GM23338 (cell line): Measurements from ENCODE around the gene RNLS. TPM values are rescaled to one million over a fixed set of nuclear protein-coding genes. Genes with fewer than 3 reads are reported as not detected.

Experiments used
- ATAC-seq: fragments of 200-7000 bp; cut with Tn5 transposase; 3 replicates; pipeline ENCODE4 v1.9.1; 2020
- DNase-seq: peaks from one replicate; pipeline ENCODE4 v3.0.0-alpha.2; 2015; ENCODE audit warnings: low spot score
- H2AFZ ChIP-seq: fragments of 200-600 bp; sonication (generic); 2 replicates; pipeline ENCODE4 v1.8.0; 2016; ENCODE audit warnings: antibody characterized with exemption, mild to moderate bottlenecking, moderate library complexity
- H3F3A ChIP-seq: fragments of 200-600 bp; sonication (generic); replicated peaks from 2 replicates; pipeline ENCODE4 v1.8.0; 2017; ENCODE audit warnings: antibody characterized with exemption, mixed run types, low read depth
- H3K27ac ChIP-seq: fragments of 200-600 bp; sonication (generic); 2 replicates; pipeline ENCODE4 v1.6.1; 2016; ENCODE audit warnings: low read depth
- H3K27me3 ChIP-seq: fragments of 200-600 bp; sonication (generic); 2 replicates; pipeline ENCODE4 v1.8.0; 2016; ENCODE audit warnings: mild to moderate bottlenecking, mixed run types, moderate library complexity; ENCODE audit not compliant: insufficient read depth
- H3K36me3 ChIP-seq: fragments of 200-600 bp; sonication (generic); 2 replicates; pipeline ENCODE4 v1.8.0; 2016; ENCODE audit warnings: mild to moderate bottlenecking; ENCODE audit not compliant: insufficient read depth
- H3K4me1 ChIP-seq: fragments of 200-600 bp; sonication (generic); 2 replicates; pipeline ENCODE4 v1.8.0; 2016; ENCODE audit warnings: mild to moderate bottlenecking, moderate library complexity; ENCODE audit not compliant: insufficient read depth
- H3K4me2 ChIP-seq: fragments of 200-600 bp; sonication (generic); 2 replicates; pipeline ENCODE4 v1.7.1; 2017; ENCODE audit warnings: mixed run types
- H3K4me3 ChIP-seq: fragments of 200-600 bp; sonication (generic); 2 replicates; pipeline ENCODE4 v1.6.1; 2016; ENCODE audit warnings: mixed run types
- H3K79me2 ChIP-seq: fragments of 200-600 bp; sonication (generic); replicated peaks from 2 replicates; pipeline ENCODE4 v1.8.0; 2017; ENCODE audit warnings: mild to moderate bottlenecking; ENCODE audit not compliant: insufficient read depth
- H3K9me2 ChIP-seq: fragments of 200-600 bp; sonication (generic); 2 replicates; pipeline ENCODE4 v1.8.0; 2017; ENCODE audit not compliant: insufficient read depth
- H4K20me1 ChIP-seq: fragments of 200-600 bp; sonication (generic); replicated peaks from 2 replicates; pipeline ENCODE4 v1.8.0; 2017; ENCODE audit warnings: mild to moderate bottlenecking; ENCODE audit not compliant: insufficient read depth
- H3K27ac Mint-ChIP-seq: 2 replicates; pipeline ENCODE4 v1.8.0; 2020; ENCODE audit warnings: inconsistent platforms, mild to moderate bottlenecking, moderate library complexity, mixed read lengths
- H3K27me3 Mint-ChIP-seq: 3 replicates; pipeline ENCODE4 v1.8.0; 2022; ENCODE audit warnings: low read depth, mild to moderate bottlenecking, moderate library complexity, mixed read lengths, inconsistent platforms; ENCODE audit not compliant: insufficient read depth, poor library complexity
- H3K36me3 Mint-ChIP-seq: 3 replicates; pipeline ENCODE4 v1.8.0; 2021; ENCODE audit warnings: low read depth, mild to moderate bottlenecking, inconsistent platforms, moderate library complexity, mixed read lengths
- H3K4me1 Mint-ChIP-seq: 3 replicates; pipeline ENCODE4 v1.8.0; 2020; ENCODE audit warnings: mild to moderate bottlenecking, inconsistent platforms, mixed read lengths
- H3K4me3 Mint-ChIP-seq: 3 replicates; pipeline ENCODE4 v1.8.0; 2021; ENCODE audit warnings: moderate library complexity, mild to moderate bottlenecking, inconsistent platforms, mixed read lengths
- H3K9me3 Mint-ChIP-seq: 3 replicates; pipeline ENCODE4 v1.8.0; 2020; ENCODE audit warnings: moderate library complexity, mild to moderate bottlenecking, inconsistent platforms, mixed read lengths
- CREB1 ChIP-seq: fragments of 250-450 bp; sonication (Bioruptor Pico); IDR thresholded peaks from 2 replicates; pipeline ENCODE4 v1.5.0; 2020; ENCODE audit warnings: low read depth, mild to moderate bottlenecking, moderate library complexity
- CTCF ChIP-seq, 2 experiments: fragments of 200-600 bp in 1 of 2; sonication (generic) in 1 of 2; conservative IDR thresholded peaks; 2 replicates each; pipeline versions ENCODE4 v1.5.1 to v1.6.1; 2016 to 2017; ENCODE audit warnings: antibody characterized with exemption in 2 of 2, low read depth in 2 of 2, mild to moderate bottlenecking in 2 of 2, moderate library complexity in 1 of 2
- EZH2phosphoT487 ChIP-seq: fragments of 200-600 bp; sonication (generic); IDR thresholded peaks from one replicate; pipeline ENCODE4 v1.8.1; 2018; ENCODE audit warnings: antibody characterized with exemption; ENCODE audit not compliant: unreplicated experiment
- NANOG ChIP-seq: IDR thresholded peaks from 2 replicates; pipeline ENCODE4 v1.6.1; 2016; ENCODE audit warnings: antibody characterized with exemption, borderline replicate concordance
- POLR2AphosphoS5 ChIP-seq: IDR thresholded peaks from 2 replicates; pipeline ENCODE4 v1.6.1; 2016; ENCODE audit warnings: antibody characterized with exemption, low read depth
- REST ChIP-seq: IDR thresholded peaks from one replicate; pipeline ENCODE4 v1.6.1; 2018; ENCODE audit warnings: antibody characterized with exemption; ENCODE audit not compliant: unreplicated experiment
- STAT1 ChIP-seq: IDR thresholded peaks from one replicate; pipeline ENCODE4 v1.6.1; 2016; ENCODE audit warnings: antibody characterized with exemption; ENCODE audit not compliant: unreplicated experiment
- ZNF331 ChIP-seq: fragments of 250-450 bp; sonication (Bioruptor Pico); IDR thresholded peaks from 2 replicates; pipeline ENCODE4 v1.5.0; 2020; ENCODE audit warnings: low read depth, mild to moderate bottlenecking, moderate library complexity
- ZNF462 ChIP-seq: fragments of 250-450 bp; sonication (Bioruptor Pico); IDR thresholded peaks from 2 replicates; pipeline ENCODE4 v1.5.0; 2020; ENCODE audit warnings: mild to moderate bottlenecking, moderate library complexity
- polyA plus RNA-seq: library from polyadenylated mRNA; unstranded; fragments of >200 nt; fragmentation: Nextera tagmentation; extraction: Ambion mirVana; gene quantifications from 2 replicates; pipeline ENCODE4 v1.2.1, GENCODE V29; 2016
- total RNA-seq: library from RNA; depleted of rRNA; stranded (reverse); fragments of >200 nt; shearing (Covaris generic); gene quantifications from 2 replicates; pipeline ENCODE4 v1.2.3, GENCODE V29; 2014

RNLS gene
- total and polyA plus RNA-seq, 2 experiments from 2014 or later: 8.8 to 15.2 TPM

GRCh38 chr10:88592906-88593305, 9.8 kb upstream of the RNLS start (continued):
- TF ChIP-seq ZNF462: no peak
- TF ChIP-seq CREB1 (CRISPR knock-in tag): no peak
- no peak for TF ChIP-seq EZH2phosphoT487
- no peak for TF ChIP-seq STAT1
- no peak for TF ChIP-seq REST

- H3K4me1 ChIP-seq: no peaks in the 10 kb centered on the region; the same call in 1 of the 2 replicates
- H3K36me3 ChIP-seq: no peaks in the 10 kb centered on the region
- no peaks in the 10 kb centered on the region for H4K20me1 ChIP-seq
- H3K27ac ChIP-seq: no peak overlapping the region
- Mint-ChIP-seq H3K4me1 (no peaks in the 10 kb centered on the region), H3K9me3 (no peaks in the 10 kb centered on the region), H3K27me3 (no peaks in the 10 kb centered on the region), H3K4me3 (no peak overlapping the region), H3K36me3 (no peaks in the 10 kb centered on the region), H3K27ac (no peak overlapping the region)
- no peaks in the 10 kb centered on the region for H3F3A ChIP-seq
- no peak overlapping the region for H3K4me3 ChIP-seq
- no peaks in the 10 kb centered on the region for H3K9me2 ChIP-seq
- DNase-seq: no peak
- H2AFZ ChIP-seq: no peak overlapping the region
- H3K27me3 ChIP-seq: no peaks in the 10 kb centered on the region
- H3K79me2 ChIP-seq: no peaks in the 10 kb centered on the region
- no peak overlapping the region for H3K4me2 ChIP-seq
- ATAC-seq: no peak
- TF ChIP-seq CREB1 (CRISPR knock-in tag): no peak
- TF ChIP-seq ZNF331 (CRISPR knock-in tag): no peak
- TF ChIP-seq NANOG: no peak
- TF ChIP-seq EZH2phosphoT487: no peak
- TF ChIP-seq CTCF (conservative IDR thresholded peaks at IDR 0.05; ENCODE audit: low read depth in 2 of 2): no peak
- TF ChIP-seq POLR2AphosphoS5: no peak
- no peak for TF ChIP-seq REST
These were observed 9.3 kb upstream of the RNLS start for GRCh38 chr10:88592381-88592780.
